Cardiac septum (tissue), 1 donor: ENCODE results near the gene ICA1L. TPM values are rescaled to one million over a fixed set of nuclear protein-coding genes. Genes with fewer than 3 reads are reported as not detected.

ENCODE experiments used
- DNase-seq: peaks from one replicate; pipeline ENCODE4 v3.0.0-alpha.2; 2020; ENCODE audit warnings: low spot score
- intact Hi-C: fragments of 100-400 bp; cut with DNase I; formaldehyde crosslinking; loops from one replicate; pipeline ENCODE4 v1.14.0; 2022
- total RNA-seq: library from RNA; stranded (reverse); fragmentation: NEBNext Ultra II Directional; extraction: Animal tissue kit (Norgen Biotek cat#: 25700); gene quantifications from one replicate; pipeline ENCODE4 v1.2.1, GENCODE V29; 2021
- donor health status: DM: no; HTN: no; CAD: no.

Gene ICA1L
- total RNA-seq, 1 donor from 2014 or later = 5.7 TPM

DNA sequence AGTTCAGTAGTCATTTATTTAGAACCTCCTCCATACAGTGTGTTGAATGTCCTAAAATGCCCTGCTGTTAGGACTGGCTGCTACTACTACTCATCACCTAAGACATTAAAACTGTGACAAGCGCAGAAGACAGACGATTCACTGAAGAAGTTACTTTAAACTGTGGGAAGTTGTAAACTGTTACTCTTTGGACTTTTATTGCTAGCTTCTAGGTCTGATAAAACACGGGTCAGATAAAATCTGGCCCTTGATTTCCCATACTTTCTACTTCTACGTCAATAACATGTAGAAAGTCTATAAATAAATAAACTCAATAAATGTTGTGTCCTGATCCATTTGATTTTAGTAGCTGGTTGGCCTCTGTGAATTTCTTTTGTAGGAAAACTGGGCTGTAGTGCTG is 113.4 kb downstream of the ICA1L start:
- intact Hi-C loops = no loop called here
- DNase-seq = no peak

DNA sequence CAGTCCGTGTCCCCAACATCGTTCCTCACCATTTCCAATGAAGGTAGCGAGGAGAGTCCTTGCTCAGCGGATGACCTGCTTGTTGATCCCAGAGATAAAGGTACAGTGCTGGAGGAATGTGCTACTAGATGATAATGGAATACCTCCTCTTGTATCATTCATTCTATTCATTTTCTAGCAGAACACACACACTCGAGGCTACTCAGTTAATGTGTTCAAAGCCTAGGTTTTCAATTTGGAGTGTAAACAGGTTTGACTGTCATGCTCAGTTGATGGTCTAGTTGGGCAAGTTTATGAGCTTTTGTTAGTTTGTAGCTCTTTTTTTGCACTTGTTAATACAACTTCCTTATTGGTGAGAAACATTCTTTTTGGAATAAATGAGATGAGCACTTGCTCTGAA is 114.2 kb downstream of the ICA1L start:
- no peak for DNase-seq
- intact Hi-C loops = no loop called here

DNA sequence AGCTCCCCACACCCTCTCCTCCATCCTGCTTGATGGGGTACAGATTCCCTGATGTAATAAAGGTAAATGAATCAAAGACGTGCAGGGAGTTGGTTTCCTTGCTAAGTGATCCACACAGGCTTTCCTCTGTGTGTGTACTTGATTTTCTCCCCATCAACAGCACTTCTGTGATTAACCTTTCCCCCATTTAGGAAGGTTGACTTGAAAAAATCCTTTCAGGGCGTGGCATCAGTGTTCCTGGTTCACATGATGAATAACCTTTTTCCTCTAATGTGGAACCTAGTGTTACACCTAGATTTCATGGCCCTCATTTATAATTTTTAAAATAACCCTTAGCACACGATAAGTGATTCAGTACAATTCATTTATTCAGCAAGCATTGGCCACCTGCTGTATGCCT is 115.0 kb downstream of the ICA1L start:
- no peak for DNase-seq
- intact Hi-C loops = no loop called here

DNA sequence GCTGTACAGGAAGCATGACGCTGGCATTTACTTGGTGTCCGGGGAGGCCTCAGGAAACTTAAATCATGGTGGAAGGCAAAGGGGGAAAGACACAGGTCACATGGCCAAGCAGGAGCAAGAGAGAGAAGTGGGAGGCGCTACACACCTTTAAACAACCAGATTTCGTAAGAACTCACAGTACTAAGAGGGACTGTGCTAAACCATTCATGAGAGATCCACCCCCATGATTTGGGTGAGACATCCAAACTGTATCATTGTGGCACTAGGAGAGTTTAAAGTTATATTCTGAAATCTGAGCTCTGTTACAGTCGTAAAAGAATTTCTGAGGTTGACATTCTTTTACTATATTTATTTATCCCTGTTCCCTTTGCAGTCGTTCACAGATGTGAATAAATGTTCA is 116.6 kb downstream of the ICA1L start:
- no peak for DNase-seq
- intact Hi-C loops = no loop called here

DNA sequence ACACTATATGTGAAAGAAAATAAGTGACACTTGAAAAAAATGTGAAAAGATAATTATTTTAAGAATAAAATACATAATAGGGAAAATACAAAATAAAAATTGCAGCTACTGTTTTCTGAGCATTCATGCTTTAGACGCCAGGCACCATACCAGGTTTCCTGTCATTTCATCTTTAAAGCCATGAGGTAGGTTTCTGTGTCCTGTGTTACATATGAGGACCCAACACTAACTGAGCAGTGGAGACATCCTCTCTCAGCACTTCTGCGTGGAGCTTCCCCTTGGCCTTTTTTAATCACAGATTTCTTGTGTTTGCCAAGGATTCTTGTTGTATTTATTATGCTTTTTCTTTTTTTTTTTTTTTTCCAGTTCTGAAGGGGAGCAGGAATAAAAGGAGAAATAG is 119.5 kb downstream of the ICA1L start:
- DNase-seq = no peak
- intact Hi-C loops = no loop called here

DNA sequence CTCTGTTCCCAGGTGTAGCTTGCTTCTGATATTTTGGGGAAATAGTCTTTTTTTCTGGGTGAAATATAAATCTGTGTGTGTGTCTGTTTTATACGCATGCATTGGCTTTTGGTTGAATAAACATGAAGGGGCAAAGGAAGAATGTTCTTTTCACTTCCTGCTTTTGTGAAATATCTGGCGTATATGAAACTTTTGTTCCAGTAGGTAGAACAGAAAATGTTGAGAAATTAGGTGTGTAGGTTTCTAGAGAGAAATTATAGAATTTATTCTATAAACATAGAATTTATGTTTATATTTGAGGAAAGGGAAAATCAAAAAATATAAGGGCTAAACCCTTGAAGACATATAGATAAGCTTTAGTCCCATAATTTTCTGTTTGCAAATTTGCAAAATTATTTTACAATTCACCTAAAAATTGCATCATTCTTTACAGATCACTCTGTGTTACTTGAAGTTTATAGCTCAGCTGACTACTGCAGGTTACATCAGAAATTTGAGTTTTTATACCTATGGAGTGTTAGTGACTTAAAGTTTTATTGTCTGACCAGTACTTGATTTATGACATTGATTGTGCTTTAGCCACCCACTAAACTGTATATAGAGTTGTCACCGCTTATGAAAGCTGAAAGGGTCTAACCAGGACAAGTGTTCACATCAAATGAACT is 120.7 kb downstream of the ICA1L start:
- intact Hi-C loops = no loop called here
- no peak for DNase-seq

DNA sequence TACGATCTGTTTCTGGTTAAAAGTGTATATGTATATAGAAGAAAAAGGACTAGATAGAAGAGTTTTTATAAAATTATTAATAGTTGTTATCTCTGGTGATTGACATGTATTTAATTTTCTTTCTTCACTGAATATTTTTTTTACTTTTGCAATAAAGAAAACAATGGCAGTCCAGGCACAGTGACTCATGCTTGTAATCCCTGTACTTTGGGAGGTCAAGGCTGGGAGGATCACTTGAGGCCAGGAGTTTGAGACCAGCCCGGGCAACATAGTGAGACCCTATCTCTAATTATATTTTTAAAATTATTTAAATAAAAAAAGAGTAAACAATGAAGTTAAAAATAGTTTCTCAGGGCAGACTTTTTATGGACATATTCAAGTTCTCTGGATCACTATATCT is 122.1 kb downstream of the ICA1L start:
- intact Hi-C loops = no loop called here
- DNase-seq = no peak

DNA sequence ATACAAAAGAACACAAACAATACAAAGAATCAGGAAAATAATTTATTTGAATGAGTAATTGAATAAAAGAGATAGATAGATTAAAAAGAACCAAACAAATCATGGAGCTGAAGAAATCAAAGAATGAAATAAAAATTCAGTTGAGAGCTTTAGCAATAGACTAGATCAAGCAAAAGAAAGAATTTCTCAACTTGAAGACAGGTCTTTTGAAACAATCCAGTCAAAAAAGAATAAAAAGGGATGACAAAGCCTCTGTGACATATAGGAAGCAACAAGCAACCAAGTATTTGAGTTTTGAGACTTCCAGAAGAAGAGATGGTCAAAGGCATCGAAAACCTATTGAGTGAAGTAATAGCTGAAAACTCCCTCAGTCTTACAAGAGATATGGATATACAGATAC is 128.0 kb downstream of the ICA1L start:
- intact Hi-C loops = no loop called here
- no peak for DNase-seq

DNA sequence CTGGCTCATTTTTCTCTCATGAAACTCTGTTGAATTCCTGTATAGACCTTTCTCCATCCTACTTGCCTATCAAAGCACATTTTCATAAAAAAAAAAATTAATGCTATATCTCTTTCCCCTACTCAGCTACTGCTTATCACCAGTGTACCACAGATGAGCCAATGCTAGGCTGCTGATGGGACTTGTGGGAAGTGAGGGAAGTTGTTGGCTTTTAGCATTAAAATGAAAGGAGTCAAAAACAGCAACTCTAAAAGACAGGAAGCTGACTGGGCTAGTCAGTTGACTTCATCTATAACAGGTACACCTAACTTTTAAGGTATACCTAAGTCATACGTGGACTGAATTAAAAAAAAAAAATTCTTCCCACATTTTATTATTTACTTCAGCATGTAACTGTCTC is 134.7 kb downstream of the ICA1L start:
- intact Hi-C loops = no loop called here
- DNase-seq = no peak

DNA sequence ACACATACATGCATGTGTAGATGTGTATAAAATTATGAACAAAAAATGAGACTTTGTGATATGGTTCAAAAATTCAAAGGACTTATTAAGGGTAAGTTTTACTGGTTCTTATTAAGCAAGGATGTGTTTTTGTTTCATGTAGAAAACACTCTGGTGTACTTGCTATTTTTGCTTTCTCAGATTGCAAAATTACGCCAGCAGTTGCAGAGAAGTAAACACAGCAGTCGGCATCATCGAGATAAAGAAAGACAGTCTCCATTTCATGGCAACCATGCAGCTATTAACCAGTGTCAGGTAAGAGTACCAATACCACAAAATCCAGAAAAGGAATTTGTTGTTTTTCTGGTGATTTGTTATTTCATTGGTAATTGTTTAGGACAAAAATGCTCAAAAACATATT is 145.5 kb downstream of the ICA1L start:
- intact Hi-C loops = no loop called here
- DNase-seq = no peak

DNA sequence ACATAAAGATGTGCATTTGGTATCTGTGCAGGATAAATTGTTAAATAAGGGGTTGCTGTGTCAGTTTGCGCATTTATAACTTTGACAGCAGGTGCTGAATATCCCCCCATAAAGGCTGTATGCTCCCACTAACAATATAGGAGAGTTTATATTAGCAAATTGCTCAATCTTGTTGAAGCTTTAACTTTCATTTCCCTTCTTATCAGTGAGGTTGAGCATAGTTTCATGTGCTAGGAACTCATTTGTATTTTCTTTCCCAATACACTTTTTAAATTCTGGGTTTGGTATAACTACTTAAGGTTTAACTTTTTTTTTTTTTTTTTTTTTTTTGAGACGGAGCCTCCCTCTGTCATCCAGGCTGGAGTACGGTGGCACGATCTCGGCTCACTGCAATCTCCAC is 147.8 kb downstream of the ICA1L start:
- intact Hi-C loops = no loop called here
- DNase-seq = no peak

Other genes starting within 250 kb of the ICA1L start
- 1.2 TPM for gene FAM117B, start 236.8 kb downstream of the ICA1L start, total RNA-seq
- 31.0 TPM for gene WDR12, start 39.9 kb upstream of the ICA1L start, total RNA-seq
- gene CARF, start 40.5 kb upstream of the ICA1L start, total RNA-seq = 9.0 TPM
- gene NBEAL1, start 143.1 kb upstream of the ICA1L start, total RNA-seq = 28.7 TPM